Muscle of arm (tissue), 12 donors: ENCODE data around the gene PER2. TPM values are rescaled to one million over a fixed set of nuclear protein-coding genes. Genes with fewer than 3 reads are reported as not detected.
A peak's percentile ranks its signal among the peaks of the same experiment; 100 is the strongest.

Source experiments
- DNase-seq: peaks from one replicate; pipeline ENCODE4 v3.0.0-alpha.2; 2013
- polyA plus RNA-seq, 12 donors: library from polyadenylated mRNA; unstranded; fragments of 120-200 nt; gene quantifications; one replicate each; pipeline ENCODE4 v1.2.1, GENCODE V29; 2013; ENCODE audit not compliant: insufficient read length in 12 of 12

The PER2 gene
- polyA plus RNA-seq, 12 donors: 3.6 to 7.9 (median 4.6) TPM; not detected in 1

- no peak for DNase-seq
Observed at GRCh38 chr2:238230699-238231098, 57.7 kb downstream of the PER2 start.

- DNase-seq: no peak
Observed at GRCh38 chr2:238228700-238229099, 59.7 kb downstream of the PER2 start.

GRCh38 chr2:238227587-238228032 is 60.8 kb downstream of the PER2 start:
- no peak for DNase-seq

- DNase-seq: no peak
Observed at GRCh38 chr2:238226698-238227586, 61.5 kb downstream of the PER2 start.

GRCh38 chr2:238225911-238226697 is 62.3 kb downstream of the PER2 start:
- DNase-seq: no peak

- DNase-seq: no peak
Observed at GRCh38 chr2:238225121-238225520, 63.3 kb downstream of the PER2 start.

- DNase-seq: no peak
Observed at GRCh38 chr2:238224356-238225035, 63.9 kb downstream of the PER2 start.

- DNase-seq: no peak
Observed at GRCh38 chr2:238220892-238221521, 67.4 kb downstream of the PER2 start.

GRCh38 chr2:238220274-238220891 is 68.0 kb downstream of the PER2 start:
- DNase-seq: no peak

GRCh38 chr2:238216651-238217184 is 71.7 kb downstream of the PER2 start:
- DNase-seq: no peak

- DNase-seq: no peak
Observed at GRCh38 chr2:238207006-238207405, 81.4 kb downstream of the PER2 start.

GRCh38 chr2:238203973-238204683 is 84.3 kb downstream of the PER2 start:
- DNase-seq: no peak

GRCh38 chr2:238203094-238203972 is 85.1 kb downstream of the PER2 start, which contains the start of gene ILKAP:
TSS of gene ILKAP (minus strand) at chr2:238203695. CDS start at chr2:238203553, 142 bp downstream.
- peak; percentile 75 for DNase-seq

GRCh38 chr2:238202326-238203093 is 85.9 kb downstream of the PER2 start:
- DNase-seq: no peak
